Upper lobe of left lung (tissue), 6 donors: ENCODE measurements around the gene SLC38A2. TPM values are rescaled to one million over a fixed set of nuclear protein-coding genes. Genes with fewer than 3 reads are reported as not detected.
A peak's percentile ranks its signal among the peaks of the same experiment; 100 is the strongest.

Source experiments
- ATAC-seq, 2 donors: fragments of 200-7000 bp; cut with Tn5 transposase; one replicate each; pipeline ENCODE4 v1.9.1; 2022; ENCODE audit warnings: mild to moderate bottlenecking in 2 of 2, moderate library complexity in 2 of 2; ENCODE audit not compliant: low FRiP score in 2 of 2
- DNase-seq, 2 donors: peaks; one replicate each; pipeline ENCODE4 v3.0.0-alpha.2; 2019 to 2020
- H3K27ac ChIP-seq, 4 donors: fragments of 200-600 bp; sonication (generic); one replicate each; pipeline ENCODE4 v1.5.1; 2016 to 2019
- H3K27me3 ChIP-seq, 4 donors: fragments of 200-600 bp; sonication (generic); one replicate each; pipeline ENCODE4 v1.5.1; 2017 to 2019
- H3K36me3 ChIP-seq, 4 donors: fragments of 200-600 bp; sonication (generic); one replicate each; pipeline ENCODE4 v1.5.1; 2016 to 2019
- H3K4me1 ChIP-seq, 4 donors: fragments of 200-600 bp; sonication (generic); one replicate each; pipeline ENCODE4 v1.5.1; 2018 to 2019
- H3K4me3 ChIP-seq, 4 donors: fragments of 200-600 bp; sonication (generic); one replicate each; pipeline ENCODE4 v1.5.1; 2017 to 2019; ENCODE audit warnings: mild to moderate bottlenecking in 2 of 4, moderate library complexity in 1 of 4
- H3K9me3 ChIP-seq, 4 donors: fragments of 200-600 bp; sonication (generic); one replicate each; pipeline ENCODE4 v1.5.1; 2018 to 2019
- CTCF ChIP-seq, 6 experiments: fragments of 450-650 bp in 4 of 6; fragments of 200-600 bp in 2 of 6; sonication (generic) in 2 of 6; IDR thresholded peaks; one replicate each; pipeline ENCODE4 v1.5.1; 2016 to 2019; ENCODE audit warnings: antibody characterized with exemption in 6 of 6
- EP300 ChIP-seq, 4 donors: sonication (generic); formaldehyde crosslinking; IDR thresholded peaks; one replicate each; pipeline ENCODE4 v1.5.1; 2017; ENCODE audit warnings: antibody characterized with exemption in 4 of 4, control low read depth in 2 of 4
- POLR2A ChIP-seq, 4 donors: fragments of 450-650 bp; IDR thresholded peaks; one replicate each; pipeline ENCODE4 v1.5.1; 2016 to 2017; ENCODE audit warnings: antibody characterized with exemption in 4 of 4, mild to moderate bottlenecking in 2 of 4
- POLR2AphosphoS5 ChIP-seq, 2 donors: sonication (generic); formaldehyde crosslinking; IDR thresholded peaks; one replicate each; pipeline ENCODE4 v1.5.1; 2017; ENCODE audit warnings: antibody characterized with exemption in 2 of 2
- WGBS, 2 donors: methylation state at CpG; one replicate each; pipeline ENCODE4 v1.1.5; 2017 to 2018; 5-methylcytosine and 5-hydroxymethylcytosine counted together
- total RNA-seq, 6 donors: library from RNA; depleted of rRNA in 4 of 6; stranded (reverse); fragments of >200 nt in 4 of 6; gene quantifications; one replicate each; pipeline versions ENCODE4 v1.1.0 to v1.2.1, GENCODE V29; 2016 to 2021
- donor health status: DM: no; HTN: no; CAD: no; lungs with moderate emphysema.
- donor health status: DM: no; HTN: yes; CAD: no; lungs with severe emphysema.

The SLC38A2 gene
- total RNA-seq, 6 donors from 2014 or later, result 104 to 409 (median 223) TPM

GRCh38 chr12:46382408-46382963 lies 9.9 kb upstream of the SLC38A2 start:
- peaks cover 24 to 42% (median 35%) of the 10 kb centered on the region in 4 donors for H3K4me1 ChIP-seq
- no peaks in the 10 kb centered on the region for H3K27me3 ChIP-seq
- WGBS, 2 donors, result 53 to 56% methylated on average over 16 of the region's 16 CpGs
- H3K9me3 ChIP-seq, result no peaks in the 10 kb centered on the region
- DNase-seq (no peak), ATAC-seq (no peak)
- TF ChIP-seq EP300 (IDR thresholded peaks at IDR 0.05) (no peak), POLR2A (IDR thresholded peaks at IDR 0.05) (no peak), POLR2AphosphoS5 (IDR thresholded peaks at IDR 0.05) (no peak), CTCF (IDR thresholded peaks at IDR 0.05) (no peak)
- H3K36me3 ChIP-seq, result no peaks in the 10 kb centered on the region
- H3K27ac ChIP-seq, result peak overlapping the region; percentile 97 to 100 (median 100)
- peak overlapping the region; percentile 46 to 73 (median 66) for H3K4me3 ChIP-seq

GRCh38 chr12:46380881-46381280 lies 8.3 kb upstream of the SLC38A2 start:
- no peak for DNase-seq
- Histone ChIP-seq H3K36me3 (no peaks in the 10 kb centered on the region), H3K27me3 (no peaks in the 10 kb centered on the region), H3K4me1 (peaks cover 13 to 26% (median 20%) of the 10 kb centered on the region in 4 donors), H3K27ac (no peak overlapping the region), H3K9me3 (no peaks in the 10 kb centered on the region), H3K4me3 (no peak overlapping the region)
- 85 to 93% methylated on average over 1 of the region's 1 CpG for WGBS, 2 donors
- TF ChIP-seq CTCF (IDR thresholded peaks at IDR 0.05) (no peak), EP300 (IDR thresholded peaks at IDR 0.05) (no peak), POLR2AphosphoS5 (IDR thresholded peaks at IDR 0.05) (no peak)
- ATAC-seq, result no peak

GRCh38 chr12:46380022-46380796 lies 7.6 kb upstream of the SLC38A2 start:
- ATAC-seq, result no peak
- DNase-seq, result no peak
- Histone ChIP-seq H3K27ac (no peak overlapping the region), H3K36me3 (no peaks in the 10 kb centered on the region), H3K4me1 (peaks cover 10 to 21% (median 16%) of the 10 kb centered on the region in 4 donors), H3K4me3 (no peak overlapping the region), H3K9me3 (no peaks in the 10 kb centered on the region), H3K27me3 (no peaks in the 10 kb centered on the region)
- WGBS, 2 donors, result 96 to 100% methylated on average over 3 of the region's 3 CpGs
- TF ChIP-seq CTCF (IDR thresholded peaks at IDR 0.05) (no peak), EP300 (IDR thresholded peaks at IDR 0.05) (no peak), POLR2A (IDR thresholded peaks at IDR 0.05) (no peak), POLR2AphosphoS5 (IDR thresholded peaks at IDR 0.05) (no peak)

GRCh38 chr12:46379352-46379751 lies 6.8 kb upstream of the SLC38A2 start:
- 81 to 88% methylated on average over 3 of the region's 3 CpGs for WGBS, 2 donors
- Histone ChIP-seq H3K27ac (no peak overlapping the region), H3K4me3 (no peak overlapping the region), H3K27me3 (no peaks in the 10 kb centered on the region), H3K36me3 (no peaks in the 10 kb centered on the region), H3K9me3 (no peaks in the 10 kb centered on the region), H3K4me1 (peaks cover 2 to 14% (median 11%) of the 10 kb centered on the region in 4 donors)
- ATAC-seq, result no peak
- TF ChIP-seq EP300 (IDR thresholded peaks at IDR 0.05), result no peak
- TF ChIP-seq POLR2AphosphoS5 (IDR thresholded peaks at IDR 0.05), result no peak
- TF ChIP-seq CTCF (IDR thresholded peaks at IDR 0.05), result no peak
- TF ChIP-seq POLR2A (IDR thresholded peaks at IDR 0.05), result no peak
- DNase-seq, result no peak
